Gastroesophageal sphincter (tissue), 3 donors: ENCODE results near the gene FGB.

Experiments used
- CTCF ChIP-seq, 4 experiments: fragments of 200-600 bp in 2 of 4; fragments of 450-650 bp in 2 of 4; sonication (generic) in 1 of 4; IDR thresholded peaks; one replicate each; pipeline ENCODE4 v1.5.1; 2017 to 2019; ENCODE audit warnings: antibody characterized with exemption in 4 of 4, mild to moderate bottlenecking in 2 of 4, moderate library complexity in 2 of 4
- POLR2AphosphoS5 ChIP-seq: sonication (generic); formaldehyde crosslinking; IDR thresholded peaks from one replicate; pipeline ENCODE4 v1.6.1; 2017; ENCODE audit warnings: antibody characterized with exemption

- TF ChIP-seq CTCF (IDR thresholded peaks at IDR 0.05) = no peak
- no peak for TF ChIP-seq POLR2AphosphoS5
Observed at GRCh38 chr4:154519214-154519613, 43.6 kb upstream of the FGB start.
